GM06990 (cell line): ENCODE data around the gene C5orf47.

Experiments
- DNase-seq: peaks from one replicate; pipeline ENCODE4 v3.0.0-alpha.2; 2011; ENCODE audit not compliant: insufficient read length; ENCODE audit errors: extremely low read depth
- H3K27me3 ChIP-seq: replicated peaks from 2 replicates; pipeline ENCODE4 v1.6.0; 2011; ENCODE audit warnings: low read length; ENCODE audit not compliant: control insufficient read depth, insufficient read depth
- H3K36me3 ChIP-seq: 2 replicates; pipeline ENCODE4 v1.5.1; 2011; ENCODE audit warnings: low read length; ENCODE audit not compliant: control insufficient read depth, insufficient read depth
- H3K4me3 ChIP-seq: replicated peaks from 2 replicates; pipeline ENCODE4 v1.5.1; 2011; ENCODE audit warnings: low read depth, mild to moderate bottlenecking, control low read depth, low read length
- CTCF ChIP-seq: IDR thresholded peaks from 2 replicates; pipeline ENCODE4 v1.5.1; 2011; ENCODE audit warnings: low read length, control low read depth, mild to moderate bottlenecking, inconsistent platforms; ENCODE audit not compliant: insufficient read depth, poor library complexity, severe bottlenecking

Gene C5orf47

GRCh38 chr5:173964506-173964905 is 24.5 kb upstream of the C5orf47 start:
- no peak for TF ChIP-seq CTCF
- no peaks in the 10 kb centered on the region for H3K27me3 ChIP-seq
- H3K36me3 ChIP-seq = no peaks in the 10 kb centered on the region
- H3K4me3 ChIP-seq = no peak overlapping the region
- DNase-seq = no peak

- DNase-seq = no peak
- Histone ChIP-seq H3K4me3 (no peak overlapping the region), H3K36me3 (no peaks in the 10 kb centered on the region), H3K27me3 (no peaks in the 10 kb centered on the region)
- TF ChIP-seq CTCF = no peak
Observed at GRCh38 chr5:173967241-173967640, 21.7 kb upstream of the C5orf47 start.

GRCh38 chr5:173968154-173968797 is 20.7 kb upstream of the C5orf47 start:
- TF ChIP-seq CTCF = no peak
- no peak for DNase-seq
- Histone ChIP-seq H3K4me3 (no peak overlapping the region), H3K27me3 (no peaks in the 10 kb centered on the region), H3K36me3 (no peaks in the 10 kb centered on the region)

- Histone ChIP-seq H3K4me3 (no peak overlapping the region), H3K27me3 (no peaks in the 10 kb centered on the region), H3K36me3 (no peaks in the 10 kb centered on the region)
- no peak for DNase-seq
- no peak for TF ChIP-seq CTCF
Observed at GRCh38 chr5:173969167-173970049, 19.6 kb upstream of the C5orf47 start.

DNA sequence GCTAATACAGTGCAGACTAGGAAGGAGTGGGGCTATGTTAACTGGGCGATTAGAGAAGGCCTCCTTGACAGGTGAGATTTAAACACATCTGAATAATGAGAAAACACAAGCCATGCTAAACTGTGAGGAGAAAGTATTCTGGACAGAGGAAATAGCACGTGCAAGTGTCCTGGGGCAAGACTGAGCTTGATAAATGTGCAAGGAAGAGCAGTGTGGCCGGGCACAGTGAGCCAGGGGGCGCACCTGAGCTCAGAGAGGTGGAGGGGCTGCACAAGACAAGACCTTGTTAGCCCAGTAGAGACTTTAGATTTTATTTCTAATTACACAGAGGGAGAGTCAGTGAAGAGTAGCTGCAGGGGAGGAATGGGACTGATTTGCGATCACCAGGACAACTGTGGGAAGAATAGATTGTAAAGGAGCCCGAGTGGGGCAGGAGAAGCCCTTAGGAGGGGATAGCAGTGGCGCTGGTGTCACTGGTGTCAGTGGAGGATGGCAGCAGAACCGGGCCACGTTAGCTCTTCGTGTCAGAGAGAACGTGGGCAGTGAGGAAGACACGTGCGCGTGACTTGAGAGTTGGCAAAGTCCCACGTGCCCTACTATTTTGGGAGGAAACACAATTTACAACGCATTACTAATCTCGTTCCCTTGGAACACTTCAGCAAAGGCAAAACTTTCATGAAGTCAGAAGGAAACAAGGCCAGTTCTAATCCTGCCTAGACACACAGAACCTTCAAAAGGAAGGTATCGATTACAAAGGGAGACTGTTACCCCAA is 17.9 kb upstream of the C5orf47 start:
- H3K36me3 ChIP-seq = no peaks in the 10 kb centered on the region
- H3K4me3 ChIP-seq = no peak overlapping the region
- no peak for DNase-seq
- no peaks in the 10 kb centered on the region for H3K27me3 ChIP-seq
- peak; percentile 21 for TF ChIP-seq CTCF
